CD4-positive, alpha-beta T cell (primary cell): ENCODE measurements around the gene NDE1. TPM values are rescaled to one million over a fixed set of nuclear protein-coding genes. Genes with fewer than 3 reads are reported as not detected.

Experiments used
- ATAC-seq: fragments of 200-7000 bp; cut with Tn5 transposase; one replicate; pipeline ENCODE4 v1.10.0; 2022; ENCODE audit warnings: mild to moderate bottlenecking; ENCODE audit not compliant: poor library complexity
- CTCF ChIA-PET: fragments of 350-600 bp; sonication (Branson Sonifier 250); formaldehyde crosslinking; loops from one replicate; lab custom pipeline; 2021; ENCODE audit warnings: antibody characterized with exemption, inconsistent platforms; lab: Charles Lee
- POLR2A ChIA-PET: fragments of 350-600 bp; sonication (Branson Sonifier 250); formaldehyde crosslinking; loops from one replicate; lab custom pipeline; 2021; ENCODE audit warnings: antibody characterized with exemption, inconsistent platforms; lab: Charles Lee
- DNase-seq, 14 experiments: peaks; one replicate each; pipeline ENCODE4 v3.0.0-alpha.2; 2013 to 2020; ENCODE audit warnings: mixed read lengths in 2 of 14
- H3K27ac ChIP-seq, 2 donors: one replicate each; pipeline versions ENCODE4 v1.5.1 to v1.7.0; 2013; ENCODE audit warnings: low read length in 2 of 2, low read depth in 1 of 2, mild to moderate bottlenecking in 1 of 2
- H3K27me3 ChIP-seq, 2 experiments: 1 replicate in 1 of 2; 2 replicates in 1 of 2; pipeline versions ENCODE4 v1.6.1 to v1.7.0; 2013; ENCODE audit warnings: low read length in 2 of 2, control low read depth in 1 of 2, mild to moderate bottlenecking in 1 of 2, moderate library complexity in 1 of 2; ENCODE audit not compliant: insufficient read depth in 2 of 2, control insufficient read depth in 1 of 2
- H3K36me3 ChIP-seq: one replicate; pipeline ENCODE4 v1.6.1; 2013; ENCODE audit warnings: low read length, control low read depth; ENCODE audit not compliant: insufficient read depth
- H3K4me1 ChIP-seq: one replicate; pipeline ENCODE4 v1.6.1; 2013; ENCODE audit warnings: low read length, control low read depth; ENCODE audit not compliant: insufficient read depth
- H3K4me3 ChIP-seq: one replicate; pipeline ENCODE4 v1.5.1; 2013; ENCODE audit warnings: mild to moderate bottlenecking, low read length, moderate library complexity
- H3K9me3 ChIP-seq, 2 experiments: 1 replicate in 1 of 2; 2 replicates in 1 of 2; pipeline versions ENCODE4 v1.6.1 to v1.7.0; 2013; ENCODE audit warnings: low read length in 2 of 2, mild to moderate bottlenecking in 2 of 2, control low read depth in 1 of 2, moderate library complexity in 1 of 2; ENCODE audit not compliant: control insufficient read depth in 1 of 2, insufficient read depth in 1 of 2
- H3K27ac Mint-ChIP-seq: one replicate; pipeline ENCODE4 v1.8.0; 2020; ENCODE audit warnings: mixed read lengths
- H3K27me3 Mint-ChIP-seq: one replicate; pipeline ENCODE4 v1.8.0; 2021; ENCODE audit warnings: mixed read lengths
- H3K36me3 Mint-ChIP-seq: one replicate; pipeline ENCODE4 v1.8.0; 2021; ENCODE audit warnings: low read depth, mixed read lengths
- H3K4me1 Mint-ChIP-seq: one replicate; pipeline ENCODE4 v1.8.0; 2021; ENCODE audit warnings: low read depth, mixed read lengths
- H3K4me3 Mint-ChIP-seq: one replicate; pipeline ENCODE4 v1.8.0; 2020; ENCODE audit warnings: mild to moderate bottlenecking, mixed read lengths
- H3K9me3 Mint-ChIP-seq: one replicate; pipeline ENCODE4 v1.8.0; 2020; ENCODE audit warnings: mixed read lengths
- CTCF ChIP-seq: fragments of 200-600 bp; IDR thresholded peaks from one replicate; pipeline ENCODE4 v1.8.0; 2022; ENCODE audit warnings: antibody characterized with exemption, mild to moderate bottlenecking
- intact Hi-C, 2 experiments: fragments of 100-400 bp; cut with DNase I in 1 of 2; cut with micrococcal nuclease in 1 of 2; formaldehyde crosslinking; loops; one replicate each; pipeline versions ENCODE4 v1.15.1 to v1.9.0; 2023 to 2025; cut with DNase I, micrococcal nuclease
- total RNA-seq, 174 experiments: library from RNA in 2 of 174; stranded (reverse) in 2 of 174; gene quantifications; one replicate each; pipeline ENCODE4 v1.2.3 and lab custom pipeline; 2021 to 2026

NDE1 gene
- total RNA-seq, 2 experiments from 2014 or later: 96.6 to 106 TPM

- Histone ChIP-seq H3K9me3 (no peaks in the 10 kb centered on the region), H3K4me3 (no peak overlapping the region), H3K36me3 (peaks cover 96% of the 10 kb centered on the region), H3K27me3 (no peaks in the 10 kb centered on the region), H3K27ac (no peak overlapping the region), H3K4me1 (no peaks in the 10 kb centered on the region)
- H3K4me1 Mint-ChIP-seq: no peaks in the 10 kb centered on the region
- no peaks in the 10 kb centered on the region for H3K9me3 Mint-ChIP-seq
- H3K27ac Mint-ChIP-seq: no peak overlapping the region
- peaks cover 91% of the 10 kb centered on the region for H3K36me3 Mint-ChIP-seq
- POLR2A ChIA-PET: interaction anchor here (1.6 kb wide), 1 partner anchor 51 kb away, joined by 4 read pairs; the partner anchor contains the start of gene MARF1
- intact Hi-C loops: no loop called here
- TF ChIP-seq CTCF: no peak
- ATAC-seq (no peak), DNase-seq (no peak)
- no peaks in the 10 kb centered on the region for H3K27me3 Mint-ChIP-seq
- no peak overlapping the region for H3K4me3 Mint-ChIP-seq
- CTCF ChIA-PET: interaction anchor here (0.6 kb wide), 1 partner anchor 91 kb away, joined by 3 read pairs; no protein-coding TSS in a partner anchor
Measured at GRCh38 chr16:15694499-15694898, 44.5 kb downstream of the NDE1 start.

GRCh38 chr16:15699819-15700218, 49.8 kb downstream of the NDE1 start:
- H3K4me3 Mint-ChIP-seq: no peak overlapping the region
- peaks cover 18% of the 10 kb centered on the region for H3K4me1 Mint-ChIP-seq
- no peak overlapping the region for H3K4me3 ChIP-seq
- H3K27ac Mint-ChIP-seq: no peak overlapping the region
- CTCF ChIA-PET: no interaction called here
- intact Hi-C loops: loop anchor here in 1 of 2 experiments (5.0 kb wide), 1 partner anchor 427 kb away; no protein-coding TSS in a partner anchor
- DNase-seq (no peak), ATAC-seq (no peak)
- no peaks in the 10 kb centered on the region for H3K27me3 ChIP-seq
- no peak overlapping the region for H3K27ac ChIP-seq
- TF ChIP-seq CTCF: no peak
- H3K27me3 Mint-ChIP-seq: no peaks in the 10 kb centered on the region
- peaks cover 2% of the 10 kb centered on the region for H3K4me1 ChIP-seq
- peaks cover 90% of the 10 kb centered on the region for H3K36me3 Mint-ChIP-seq
- peaks cover 75% of the 10 kb centered on the region for H3K36me3 ChIP-seq
- POLR2A ChIA-PET: no interaction called here
- no peaks in the 10 kb centered on the region for H3K9me3 Mint-ChIP-seq
- H3K9me3 ChIP-seq: no peaks in the 10 kb centered on the region

- Mint-ChIP-seq H3K4me3 (no peak overlapping the region), H3K27me3 (no peaks in the 10 kb centered on the region), H3K9me3 (no peaks in the 10 kb centered on the region), H3K36me3 (peaks cover 75% of the 10 kb centered on the region), H3K27ac (no peak overlapping the region), H3K4me1 (peaks cover 18% of the 10 kb centered on the region)
- no peak for DNase-seq
- no peak for TF ChIP-seq CTCF
- Histone ChIP-seq H3K27ac (no peak overlapping the region), H3K9me3 (no peaks in the 10 kb centered on the region), H3K36me3 (peaks cover 65% of the 10 kb centered on the region), H3K4me1 (peaks cover 7% of the 10 kb centered on the region), H3K4me3 (no peak overlapping the region), H3K27me3 (no peaks in the 10 kb centered on the region)
- ChIA-PET POLR2A (interaction anchor here (0.8 kb wide), 1 partner anchor 68 kb away, joined by 3 read pairs; no protein-coding TSS in a partner anchor), CTCF (no interaction called here)
- ATAC-seq: no peak
- intact Hi-C loops: loop anchor here in 1 of 2 experiments (5.0 kb wide), 1 partner anchor 426 kb away; no protein-coding TSS in a partner anchor
Measured at GRCh38 chr16:15701367-15701766, 51.3 kb downstream of the NDE1 start.
